NCI-H526 (cell line): Measurements from ENCODE around the gene RIPK1.
"Not testable (repeated sequence)": the region's sequence is repeated elsewhere in the genome, so short reads cannot be mapped to it uniquely, and the experiment has no call there.

Experiments
- DNase-seq, 2 experiments: peaks; one replicate each; lab custom pipeline; 2025; lab: John Stamatoyannopoulos, UW

RIPK1 gene

DNA sequence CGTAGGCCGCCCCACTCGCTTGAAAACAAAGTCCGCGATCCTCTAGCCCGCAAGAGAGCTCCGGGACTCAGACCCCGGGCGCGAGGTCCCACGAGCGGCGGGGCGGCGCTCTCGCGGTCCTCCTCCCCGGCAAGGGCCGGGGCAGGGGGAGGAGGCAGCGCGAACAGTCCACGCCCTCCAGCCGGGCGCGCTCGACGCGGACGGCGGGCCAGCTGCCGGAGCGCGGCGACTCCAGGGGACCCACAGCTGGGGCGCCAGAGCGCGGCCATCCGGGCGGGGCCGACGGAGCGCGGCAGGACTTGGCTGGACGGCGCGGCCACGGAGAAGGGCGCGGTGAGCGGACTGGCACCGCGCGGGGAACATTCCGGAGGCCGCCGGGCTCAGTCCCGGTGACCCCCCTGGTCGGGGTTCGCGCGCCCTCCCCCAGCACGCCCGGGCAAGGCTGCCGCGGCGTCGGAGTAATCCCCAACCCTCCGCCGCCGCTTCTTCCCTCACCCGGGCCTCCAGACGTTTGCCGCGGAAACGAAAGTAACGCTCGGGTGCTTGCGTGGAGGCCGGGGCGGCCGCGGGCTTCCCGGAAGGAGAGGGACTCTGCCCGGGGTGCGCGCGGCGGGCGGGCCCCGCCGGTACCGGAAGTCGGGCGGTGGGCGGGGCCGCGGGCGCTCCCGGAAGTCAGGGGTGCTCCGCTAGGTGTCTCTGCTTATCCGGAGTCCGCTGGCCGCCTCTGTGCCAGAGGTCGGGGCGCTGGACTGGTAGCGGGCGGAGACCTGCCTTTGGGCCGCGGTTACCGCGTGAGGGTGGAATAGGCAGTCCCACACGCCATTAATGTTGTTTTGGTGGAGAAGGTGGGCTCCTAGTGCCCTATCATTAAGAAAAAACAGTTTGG lies at the start of gene RIPK1:
Gene RIPK1 (plus strand): TSS at position 166 of the 886 bp plus-strand sequence. CDS start 8,330 bp downstream, outside the sequence.
- DNase-seq, result peak; percentile 85 to 96

DNA sequence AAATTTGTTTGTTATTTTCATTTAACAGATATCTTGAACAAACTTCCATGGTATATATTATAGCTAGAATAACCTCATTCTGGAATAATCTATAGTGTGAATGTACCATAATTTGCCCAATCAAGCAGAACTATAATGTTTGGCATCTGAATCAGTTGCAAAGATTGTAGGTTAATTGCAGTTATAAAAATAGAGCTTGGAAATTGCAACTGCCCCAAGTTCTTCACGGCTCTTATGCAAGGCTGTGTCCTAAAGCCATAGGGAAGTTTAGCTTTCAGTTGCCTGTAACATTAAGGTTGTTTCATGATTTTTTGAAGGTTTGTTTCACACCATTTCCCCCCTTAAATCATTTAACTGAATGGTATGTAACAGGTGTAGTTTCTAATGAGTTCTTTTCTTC lies 49.2 kb upstream of the RIPK1 start:
- no peak for DNase-seq

DNA sequence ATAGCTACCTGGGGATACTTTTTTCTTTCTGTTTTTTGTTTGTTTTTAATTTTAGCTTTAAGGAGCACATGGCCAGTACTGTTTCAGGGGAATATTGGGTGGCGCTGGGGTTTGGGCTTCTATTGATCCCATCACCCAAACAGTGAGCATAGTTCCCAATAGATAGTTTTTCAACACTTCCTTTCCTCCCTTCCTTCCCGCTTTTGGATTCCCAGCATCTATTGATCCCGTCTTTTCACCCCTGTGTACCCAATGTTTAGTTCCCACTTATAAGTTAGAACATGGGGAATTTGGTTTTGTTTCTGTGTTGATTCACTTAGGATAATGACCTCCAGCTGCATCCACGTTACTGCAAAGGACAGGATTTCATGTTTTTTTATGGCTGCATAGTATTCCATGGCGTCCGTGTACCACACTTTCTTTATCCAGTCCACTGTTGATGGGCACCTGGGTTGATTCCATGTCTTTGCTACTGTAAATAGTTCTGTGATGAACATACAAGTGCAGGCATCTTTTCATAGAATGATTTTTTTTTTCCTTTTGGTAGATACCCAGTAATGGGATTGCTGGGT lies 48.5 kb upstream of the RIPK1 start:
- DNase-seq, result no peak

DNA sequence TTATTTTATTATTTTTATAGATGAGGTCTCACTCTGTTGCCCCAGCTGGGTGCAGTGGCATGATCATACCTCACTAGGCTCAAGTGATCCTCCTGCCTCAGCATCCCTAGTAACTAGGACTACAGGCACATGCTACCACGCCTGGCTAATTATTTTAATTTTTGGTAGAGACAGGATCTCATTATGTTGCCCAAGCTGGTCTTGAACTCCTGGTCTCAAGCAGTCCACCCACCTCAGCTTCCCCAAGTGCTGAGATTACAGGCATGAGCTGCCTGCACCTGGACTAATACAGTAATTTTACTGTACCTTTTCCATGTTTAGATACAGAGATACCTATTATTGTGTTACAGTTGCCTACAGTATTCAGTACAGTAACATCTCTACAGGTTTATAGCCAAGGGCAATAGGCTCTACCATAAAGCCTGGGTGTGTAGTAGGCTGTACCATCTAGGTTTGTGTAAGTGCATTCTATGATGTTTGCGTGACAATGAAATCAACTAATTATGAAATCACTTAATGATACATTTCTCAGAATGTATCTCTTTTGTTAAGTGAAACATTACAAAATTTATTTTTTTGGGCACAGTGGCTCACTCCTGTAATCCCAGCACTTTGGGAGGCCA lies 47.2 kb upstream of the RIPK1 start:
- not testable (repeated sequence) for DNase-seq

DNA sequence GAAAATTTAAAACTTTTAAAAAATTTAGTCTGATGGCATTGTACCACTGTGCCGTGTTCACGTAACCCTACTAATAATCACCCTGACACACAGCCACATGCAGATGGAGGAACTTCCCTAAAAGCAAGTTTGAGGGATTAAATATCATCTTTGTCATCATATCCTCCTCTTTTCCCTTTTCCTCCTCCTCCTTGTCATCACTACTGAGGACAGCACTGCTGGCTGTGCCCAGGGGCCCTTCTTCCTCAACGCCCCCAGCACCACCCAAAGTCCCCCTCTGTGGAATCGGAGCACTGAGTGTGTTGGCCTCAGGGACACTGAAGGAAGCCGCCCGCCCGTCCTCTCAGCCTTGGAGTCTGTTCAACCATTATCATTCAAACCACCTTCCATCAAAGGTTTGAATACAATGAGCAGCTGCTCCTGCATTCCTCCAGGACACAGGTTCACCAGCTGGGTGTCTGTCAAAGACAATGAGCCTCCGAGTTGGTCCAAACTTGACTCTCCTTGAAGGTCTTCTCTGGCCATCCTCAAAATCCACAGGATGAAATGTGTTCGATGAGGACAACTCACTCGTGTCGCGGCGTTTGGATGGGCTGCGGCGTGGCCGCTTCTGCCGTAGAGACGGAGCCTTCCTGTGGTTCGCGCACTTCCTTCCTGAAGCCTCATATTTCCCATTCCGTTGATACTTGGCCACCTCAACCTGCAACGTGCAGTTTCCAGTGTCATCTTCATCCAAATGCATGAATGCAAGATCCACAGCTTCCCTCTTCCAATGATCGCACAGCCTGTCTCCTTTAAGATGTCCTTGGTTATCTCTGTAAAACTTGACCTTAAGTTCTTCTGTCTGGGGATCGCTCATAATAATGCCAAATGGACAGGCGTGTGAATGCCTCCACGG lies 45.3 kb upstream of the RIPK1 start:
- DNase-seq, result peak; percentile 56 to 64

GRCh38 chr6:3023663-3024483 lies 44.4 kb upstream of the RIPK1 start:
- DNase-seq, result peak; percentile 90 to 96

DNA sequence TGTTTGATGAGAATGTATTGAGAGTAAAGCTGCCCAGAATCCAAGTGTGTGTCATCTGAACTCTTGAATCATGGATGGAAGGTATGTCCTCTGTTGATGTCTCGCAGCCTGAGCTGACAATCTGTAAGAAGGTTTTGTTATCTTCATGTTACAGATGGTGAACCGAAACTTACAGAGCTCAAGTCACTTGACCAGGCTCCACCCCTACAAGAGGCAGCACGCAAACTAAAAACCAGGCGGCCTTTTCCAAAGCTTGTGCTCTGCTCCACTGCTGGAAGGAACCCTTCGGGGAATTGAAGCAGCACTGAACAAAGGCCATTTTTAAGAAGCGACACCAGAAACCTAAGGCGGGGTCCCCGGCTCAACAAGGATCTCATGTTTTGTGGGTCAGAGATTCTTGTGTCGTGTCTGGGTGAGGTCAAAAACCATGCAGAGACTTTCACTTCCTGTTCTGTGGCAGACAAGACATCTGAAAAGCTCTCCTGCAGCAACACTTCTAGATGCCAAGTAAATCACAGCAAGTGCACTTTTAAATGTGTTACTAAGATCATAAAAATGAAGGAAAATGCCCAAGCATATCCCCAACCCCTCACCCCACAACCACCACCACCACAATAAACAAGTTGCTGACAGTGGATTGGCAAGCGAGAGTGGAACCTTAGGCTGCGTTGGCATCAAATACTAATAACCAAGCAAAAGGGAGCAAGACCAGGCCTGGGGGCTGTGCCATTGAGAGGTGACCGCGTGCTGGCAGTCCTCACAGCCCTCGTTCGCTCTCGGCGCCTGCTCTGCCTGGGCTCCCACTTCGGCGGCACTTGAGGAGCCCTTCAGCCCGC lies 41.3 kb upstream of the RIPK1 start:
- no peak for DNase-seq

- DNase-seq, result not testable (repeated sequence)
Observed at GRCh38 chr6:3028156-3028555, 40.1 kb upstream of the RIPK1 start.

- DNase-seq, result peak in 1 of 2 experiments; percentile 32
Observed at GRCh38 chr6:3031857-3032640, 36.2 kb upstream of the RIPK1 start.

DNA sequence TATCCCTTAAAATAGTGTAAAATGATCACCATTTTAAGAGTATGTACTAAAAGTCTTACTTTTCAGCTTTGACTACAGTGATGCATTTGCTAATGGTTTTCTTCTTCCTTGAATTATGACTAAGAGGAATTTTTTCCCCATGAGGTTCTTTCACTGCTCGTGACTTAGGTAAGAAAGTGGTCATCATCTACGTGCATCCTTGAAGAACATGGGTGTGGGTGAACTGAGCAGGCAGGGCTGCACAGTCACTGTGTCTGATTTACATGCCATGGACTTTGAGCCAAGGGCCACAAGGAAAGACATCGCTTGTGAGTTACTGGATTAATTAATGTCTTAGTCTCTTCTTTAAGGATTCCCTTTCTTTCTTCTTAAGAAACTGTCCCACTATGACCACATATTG lies 35.3 kb upstream of the RIPK1 start:
- DNase-seq, result no peak

DNA sequence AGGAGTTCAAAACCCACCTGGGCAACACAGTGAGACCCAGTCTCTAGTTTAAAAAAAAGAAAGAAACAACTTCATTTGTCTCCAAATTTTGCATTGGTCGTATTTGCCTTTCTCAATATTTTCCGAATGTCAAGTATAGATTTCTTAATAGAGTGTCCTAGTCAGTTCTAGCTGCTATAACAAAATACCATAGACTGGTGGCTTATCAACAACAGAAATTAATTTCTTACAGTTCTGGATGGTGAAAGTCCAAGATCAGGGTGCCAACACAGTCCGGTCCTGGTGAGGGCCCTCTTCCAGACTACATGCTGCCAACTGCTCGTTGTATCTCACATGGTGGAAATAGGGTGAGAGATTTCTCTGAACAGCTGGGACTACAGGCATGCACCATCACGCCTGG lies 34.6 kb upstream of the RIPK1 start:
- DNase-seq, result no peak

DNA sequence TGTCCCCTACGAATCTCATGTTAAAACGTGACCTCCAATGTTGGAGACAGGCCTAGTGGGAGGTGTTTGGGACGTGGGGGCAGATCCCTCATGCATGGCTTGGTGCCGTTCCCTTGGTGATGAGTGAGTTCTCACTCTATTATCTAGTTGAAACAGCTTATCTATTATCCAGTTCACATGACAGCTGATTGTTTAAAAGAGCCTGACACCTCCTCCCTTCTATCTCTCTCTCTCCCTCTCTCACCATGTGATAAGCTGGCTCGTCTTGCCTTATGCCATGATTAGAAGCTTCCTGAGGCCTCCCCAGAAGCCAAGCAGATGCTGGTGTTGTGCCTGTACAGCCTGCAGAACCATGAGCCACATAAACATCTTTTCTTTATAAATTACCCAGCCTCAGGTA lies 32.9 kb upstream of the RIPK1 start:
- no peak for DNase-seq

GRCh38 chr6:3036861-3037637 lies 31.2 kb upstream of the RIPK1 start:
- no peak for DNase-seq

- no peak for DNase-seq
Observed at GRCh38 chr6:3037638-3038365, 30.5 kb upstream of the RIPK1 start.

DNA sequence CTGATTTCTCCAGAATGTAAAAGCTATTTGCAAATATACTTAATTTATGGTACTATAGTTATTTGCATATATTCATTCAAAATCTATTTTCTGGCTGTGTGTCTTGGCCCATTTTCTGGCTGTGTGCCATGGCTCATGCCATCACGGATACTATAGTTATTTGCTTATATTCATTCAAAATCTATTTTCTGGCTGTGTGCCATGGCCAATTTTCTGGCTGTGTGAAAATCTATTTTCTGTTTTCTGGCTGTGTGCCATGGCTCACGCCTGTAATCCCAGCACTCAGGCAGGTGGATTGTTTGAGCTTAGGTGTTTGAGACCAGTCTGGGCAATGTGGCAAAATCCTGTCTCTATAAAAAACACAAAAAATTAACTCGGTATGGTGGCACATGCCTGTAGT lies 28.9 kb upstream of the RIPK1 start:
- peak; percentile 39 to 59 for DNase-seq

- no peak for DNase-seq
Observed at GRCh38 chr6:3041147-3041546, 27.1 kb upstream of the RIPK1 start.

DNA sequence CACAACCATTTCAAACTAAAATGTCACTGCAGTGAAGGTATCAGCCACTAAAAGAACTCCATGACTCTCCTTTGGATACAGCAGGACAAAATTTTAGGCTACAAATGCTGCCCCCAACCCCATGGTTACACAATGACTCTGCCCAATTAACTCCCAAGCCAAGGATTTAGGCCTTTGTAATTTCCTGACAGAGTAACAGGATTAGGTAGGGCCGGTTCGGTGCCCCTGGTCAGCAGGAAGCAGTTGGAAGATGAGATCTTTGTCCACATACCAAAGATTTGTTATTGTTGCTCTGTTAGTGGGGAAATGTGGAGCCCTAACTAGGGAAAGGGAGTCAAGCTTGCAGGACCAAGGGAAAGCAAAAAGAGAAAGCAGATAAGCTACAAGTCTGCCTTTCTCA lies 26.7 kb upstream of the RIPK1 start:
- DNase-seq, result no peak

GRCh38 chr6:3045369-3045768 lies 22.9 kb upstream of the RIPK1 start:
- no peak for DNase-seq
